Fibroblast of skin of right biceps (primary cell): Measurements from ENCODE around the gene LAMC3.

ENCODE experiments used
- DNase-seq: peaks from one replicate; pipeline ENCODE4 v3.0.0-alpha.2; 2013

LAMC3 gene

DNA sequence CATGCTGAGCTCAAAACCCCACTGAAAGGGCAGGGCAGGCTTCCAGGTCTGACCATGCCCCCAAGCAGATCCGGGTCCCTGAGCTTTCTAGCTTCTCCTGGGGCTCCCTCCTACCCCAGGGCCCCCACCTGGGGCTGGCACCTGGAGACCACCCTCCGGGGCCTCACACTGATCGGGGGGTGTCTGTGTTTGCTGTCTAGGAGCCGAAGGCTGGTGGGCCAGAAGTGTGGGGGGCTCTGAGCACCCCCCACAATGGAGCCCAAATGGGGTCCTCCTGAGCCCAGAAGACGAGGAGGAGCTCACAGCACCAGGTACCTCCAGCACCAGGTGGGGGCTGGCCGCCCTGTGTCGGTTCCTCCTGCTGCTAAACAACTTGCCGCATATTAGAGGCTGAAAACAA lies 39.8 kb downstream of the LAMC3 start:
- DNase-seq: no peak

DNA sequence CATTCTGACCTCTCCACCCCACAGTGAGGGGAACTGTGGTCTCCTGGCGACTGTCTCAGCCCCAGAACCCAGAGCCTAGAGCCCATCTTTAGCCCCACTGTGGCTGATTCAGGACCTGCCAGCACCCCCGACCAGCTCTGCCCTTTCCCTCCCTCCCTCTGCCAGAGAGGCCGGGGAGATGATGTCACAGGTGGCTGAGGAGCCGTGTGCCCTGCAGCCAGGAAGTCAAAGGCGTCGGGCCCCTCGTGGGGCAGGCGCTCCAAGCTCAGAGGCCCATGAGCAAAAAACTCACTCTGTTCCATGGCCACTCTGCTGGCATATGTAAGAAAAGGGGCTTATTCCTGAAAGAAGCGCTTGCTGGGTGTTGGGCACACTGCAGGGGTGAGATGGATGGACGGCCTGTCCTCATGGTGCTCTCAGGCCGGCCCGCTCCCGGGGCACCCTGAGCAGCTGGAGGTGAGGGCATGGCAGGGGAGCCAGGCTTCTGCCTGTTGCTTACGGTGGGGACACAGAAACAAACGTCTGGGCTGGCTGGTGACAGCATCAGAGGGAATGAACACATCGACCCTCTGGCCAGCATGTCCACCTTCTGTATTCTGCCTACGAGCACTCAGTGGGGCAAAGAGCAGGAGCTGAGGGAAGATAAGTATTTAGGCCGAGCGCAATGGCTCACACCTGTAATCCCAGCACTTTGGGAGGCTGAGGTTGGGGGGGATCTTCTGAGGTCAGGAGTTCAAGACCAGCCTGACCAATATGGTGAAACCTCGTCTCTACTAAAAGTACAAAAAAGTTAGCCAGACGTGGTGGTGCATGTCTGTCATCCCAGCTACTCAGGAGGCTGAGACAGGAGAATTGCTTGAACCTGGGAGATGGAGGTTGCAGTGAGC lies 41.1 kb downstream of the LAMC3 start:
- DNase-seq: no peak

DNA sequence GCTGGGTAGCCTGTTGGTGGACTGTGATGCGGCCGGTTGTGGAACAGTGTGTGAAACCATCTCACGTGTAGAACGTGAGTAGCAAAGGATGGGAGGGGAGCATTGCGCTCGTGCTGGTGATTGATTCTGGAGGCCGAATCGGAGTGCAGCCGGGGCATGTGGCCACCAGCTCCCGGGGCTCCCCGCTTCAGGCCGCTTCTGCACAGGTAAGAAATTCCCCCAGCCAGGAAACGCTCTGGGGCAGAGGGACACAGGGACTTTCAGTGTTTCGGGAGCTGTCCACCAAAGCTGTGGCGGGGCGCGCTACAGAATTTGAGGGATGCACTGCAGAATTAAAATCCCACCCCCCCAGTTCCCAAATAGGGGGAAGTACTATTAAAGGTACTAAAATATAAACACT lies 41.9 kb downstream of the LAMC3 start:
- no peak for DNase-seq

DNA sequence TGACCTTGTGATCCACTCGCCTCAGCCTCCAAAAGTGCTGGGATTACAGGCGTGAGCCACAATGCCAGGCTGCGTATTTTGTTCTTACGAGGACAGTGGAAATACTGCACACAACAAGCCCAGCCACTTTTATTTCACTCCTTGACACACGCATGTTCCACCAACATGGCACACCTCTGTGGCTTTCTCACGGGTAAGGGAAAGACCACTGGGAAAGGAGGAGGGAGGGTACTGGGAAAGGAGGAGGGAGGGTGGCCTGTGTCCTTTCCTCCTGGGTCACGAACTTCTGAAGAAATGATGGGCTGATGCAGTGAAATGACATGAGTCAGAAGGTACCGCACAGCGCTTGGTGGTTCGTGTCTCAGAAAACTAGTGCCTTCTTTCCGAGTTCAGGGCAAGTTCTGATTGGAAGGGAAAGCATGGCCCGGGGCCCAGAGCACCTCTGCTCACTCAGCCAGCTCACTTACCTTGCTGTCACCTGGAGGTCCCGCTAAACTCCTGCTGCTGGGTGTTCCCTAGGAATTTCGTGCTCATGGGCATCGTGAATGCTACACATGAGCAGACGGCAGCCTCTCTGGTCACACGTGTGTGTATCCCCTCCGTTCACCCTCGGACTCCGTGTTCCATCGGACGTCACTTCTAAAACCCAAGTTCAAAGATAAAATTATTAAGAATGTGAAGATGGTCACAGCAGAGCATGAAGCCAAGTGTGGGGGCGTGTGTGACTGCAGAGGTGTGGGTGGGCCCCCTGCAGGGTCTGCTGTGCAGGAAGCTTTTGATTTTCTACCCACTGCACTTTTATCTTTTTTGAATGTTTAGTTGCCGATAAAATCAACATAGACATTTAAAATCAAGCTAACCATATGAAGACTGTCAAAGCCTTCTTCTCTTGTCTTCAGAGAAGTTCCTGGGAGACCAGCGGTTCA lies 42.9 kb downstream of the LAMC3 start:
- DNase-seq: no peak

DNA sequence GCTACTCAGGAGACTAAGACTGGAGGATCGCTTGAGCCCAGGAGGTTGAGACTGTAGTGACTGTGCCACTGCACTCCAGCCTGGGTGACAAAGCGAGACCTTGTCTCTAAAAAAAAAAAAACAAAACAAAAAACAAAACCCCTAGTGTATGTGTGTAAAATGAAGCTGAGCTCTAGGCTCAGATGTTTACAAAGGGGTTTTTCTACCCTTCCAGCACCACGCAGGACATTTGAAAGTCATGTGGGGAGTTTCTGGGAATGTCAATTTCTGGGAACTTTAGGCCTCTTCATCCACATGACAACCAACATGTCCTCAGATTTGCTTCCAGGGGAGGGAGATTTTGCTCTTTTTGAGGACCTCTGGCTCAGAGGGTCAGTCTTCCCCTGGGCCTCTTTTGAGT lies 44.9 kb downstream of the LAMC3 start:
- DNase-seq: no peak

DNA sequence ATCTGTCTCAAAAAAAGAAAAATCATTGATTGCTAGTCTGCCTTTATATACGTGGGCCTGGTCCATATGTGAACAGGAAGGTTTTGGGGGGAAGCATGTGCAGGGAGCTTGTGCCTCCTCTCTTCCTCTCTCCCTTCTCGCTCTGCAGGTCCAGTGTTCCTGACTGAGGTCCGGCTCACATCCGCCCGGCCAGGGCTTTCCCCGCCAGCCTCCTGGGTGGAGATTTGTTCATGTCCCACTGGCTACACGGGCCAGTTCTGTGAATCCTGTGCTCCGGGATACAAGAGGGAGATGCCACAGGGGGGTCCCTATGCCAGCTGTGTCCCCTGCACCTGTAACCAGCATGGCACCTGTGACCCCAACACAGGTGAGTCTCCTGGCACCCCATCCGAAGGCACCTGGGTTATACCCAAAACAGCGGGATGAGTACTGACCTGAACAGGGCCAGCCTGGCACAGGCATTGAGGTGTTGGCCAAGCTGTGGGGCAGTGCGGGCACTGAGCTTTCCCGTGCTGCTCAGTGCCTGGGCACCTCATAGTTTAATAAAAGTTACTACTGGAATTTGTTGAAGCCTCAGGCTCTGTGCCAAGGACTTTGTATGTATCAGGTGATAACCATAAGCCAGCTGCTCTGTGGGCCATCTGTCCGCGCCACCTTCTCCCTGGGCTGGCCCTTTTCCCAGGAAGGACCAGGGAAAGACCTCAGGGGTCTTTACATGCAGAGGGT lies 48.0 kb downstream of the LAMC3 start:
- DNase-seq: no peak

DNA sequence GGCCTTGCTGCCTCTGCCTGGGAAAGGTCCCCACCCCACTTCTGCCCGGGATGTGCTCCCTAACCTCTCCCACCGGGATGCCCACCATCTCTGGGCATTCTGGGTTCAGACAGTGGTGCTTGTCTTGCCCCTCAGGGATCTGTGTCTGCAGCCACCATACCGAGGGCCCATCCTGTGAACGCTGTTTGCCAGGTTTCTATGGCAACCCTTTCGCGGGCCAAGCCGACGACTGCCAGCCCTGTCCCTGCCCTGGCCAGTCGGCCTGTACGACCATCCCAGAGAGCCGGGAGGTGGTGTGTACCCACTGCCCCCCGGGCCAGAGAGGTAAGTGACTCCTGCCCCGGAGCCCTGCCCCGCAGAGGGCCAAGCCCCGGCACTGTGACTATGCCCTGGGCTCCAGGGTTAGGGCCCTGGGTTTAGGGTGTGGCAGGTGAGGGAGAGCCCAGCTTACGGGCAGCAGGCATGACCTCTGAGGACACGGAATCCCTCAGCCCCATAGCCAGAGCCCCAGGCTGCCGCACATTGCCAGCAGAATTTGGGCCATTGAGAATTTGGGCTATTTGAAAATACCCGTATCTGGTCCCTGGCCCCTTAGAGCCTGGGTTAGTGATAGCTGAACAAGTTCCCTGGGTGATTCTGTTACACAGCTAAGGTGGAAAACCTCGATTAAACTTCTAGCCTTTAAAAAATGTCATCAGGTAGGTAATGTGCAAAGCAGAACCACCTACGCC lies 52.1 kb downstream of the LAMC3 start:
- no peak for DNase-seq

DNA sequence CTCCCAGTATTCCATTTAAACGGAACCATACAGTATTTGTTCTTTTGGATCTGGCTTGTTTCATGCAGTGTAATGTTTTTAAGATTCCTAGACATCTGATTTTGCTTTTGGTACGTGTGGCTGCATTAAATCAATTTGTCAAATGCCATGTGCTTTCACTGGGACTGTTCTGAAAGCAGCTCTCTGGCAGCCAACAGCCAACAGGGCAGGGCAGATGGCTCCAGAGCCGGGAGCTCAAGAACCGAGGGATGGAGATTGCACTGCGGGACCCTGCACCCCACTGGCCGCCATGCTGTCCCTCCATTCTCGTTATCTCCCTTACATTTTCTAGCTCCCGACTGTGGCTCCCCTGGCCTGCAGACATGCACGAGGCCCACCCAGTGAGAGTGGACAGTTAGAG lies 54.0 kb downstream of the LAMC3 start:
- no peak for DNase-seq

DNA sequence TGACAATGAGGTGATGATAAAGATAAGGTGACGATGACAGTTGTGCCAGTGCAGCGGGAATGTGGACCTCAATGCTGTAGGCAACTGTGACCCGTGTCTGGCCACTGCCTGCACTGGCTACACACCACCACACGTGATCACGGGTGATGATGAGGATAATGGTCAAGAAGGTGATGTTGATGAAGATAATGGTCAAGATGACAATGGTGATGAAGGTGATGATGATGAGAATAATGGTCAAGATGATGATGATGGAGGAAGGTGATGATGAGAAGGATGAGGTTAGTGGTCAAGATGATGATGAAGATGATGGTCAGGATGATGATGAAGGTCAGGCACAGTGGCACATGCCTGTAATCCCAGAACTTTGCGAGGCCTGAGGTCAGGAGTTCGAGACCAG lies 56.6 kb downstream of the LAMC3 start:
- no peak for DNase-seq

DNA sequence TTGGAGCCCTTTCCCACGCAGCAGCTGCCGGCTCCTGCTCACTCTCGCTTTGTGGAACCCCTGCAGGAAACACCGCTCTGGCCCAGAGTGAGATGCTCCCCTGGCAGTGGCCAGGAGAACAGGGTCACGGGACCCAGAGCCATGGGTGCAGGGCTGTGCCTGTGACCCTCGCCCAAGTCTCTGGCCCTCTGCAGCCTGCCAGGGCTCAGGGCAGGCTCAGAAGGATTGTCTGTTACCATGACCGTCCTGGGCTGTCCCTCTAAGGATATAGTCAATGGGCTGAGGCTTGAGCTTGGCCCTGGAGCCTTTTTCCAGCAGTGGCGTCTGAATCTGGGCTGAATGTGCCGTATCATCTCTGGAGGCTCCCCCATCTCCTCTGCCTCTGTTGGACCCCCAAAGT lies 58.7 kb downstream of the LAMC3 start:
- no peak for DNase-seq

DNA sequence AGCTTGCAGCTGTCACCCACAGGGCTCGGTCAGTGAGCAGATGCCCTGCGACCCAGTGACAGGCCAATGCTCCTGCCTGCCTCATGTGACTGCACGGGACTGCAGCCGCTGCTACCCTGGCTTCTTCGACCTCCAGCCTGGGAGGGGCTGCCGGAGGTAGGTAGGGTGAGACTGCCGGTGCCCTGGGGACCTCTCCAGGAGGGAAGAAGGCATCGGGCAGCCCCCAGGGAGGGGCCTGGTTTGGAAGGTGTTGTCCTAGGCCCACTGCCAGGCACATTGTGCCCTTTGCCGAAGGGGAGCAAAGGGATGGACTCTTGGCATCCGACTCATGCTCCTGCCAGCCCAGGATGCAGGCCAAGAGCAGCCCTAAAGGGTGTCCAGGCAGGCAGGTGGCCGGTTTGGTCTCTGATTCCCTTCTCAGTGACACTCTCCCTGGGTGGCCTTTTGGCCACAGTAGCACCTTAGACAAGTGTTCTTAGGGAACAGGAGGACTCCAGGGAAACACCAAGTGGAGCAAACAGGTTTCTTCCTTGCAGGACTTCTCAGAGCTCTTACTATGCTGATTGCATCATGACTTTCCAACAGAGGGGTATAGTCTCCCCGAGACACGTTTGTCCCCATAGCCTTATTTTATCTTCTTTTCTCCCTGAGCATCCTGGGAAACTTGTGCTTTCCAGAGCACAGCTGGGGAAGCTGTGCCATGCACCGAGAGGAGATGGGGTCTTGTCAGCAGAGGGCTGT lies 59.3 kb downstream of the LAMC3 start:
- no peak for DNase-seq

DNA sequence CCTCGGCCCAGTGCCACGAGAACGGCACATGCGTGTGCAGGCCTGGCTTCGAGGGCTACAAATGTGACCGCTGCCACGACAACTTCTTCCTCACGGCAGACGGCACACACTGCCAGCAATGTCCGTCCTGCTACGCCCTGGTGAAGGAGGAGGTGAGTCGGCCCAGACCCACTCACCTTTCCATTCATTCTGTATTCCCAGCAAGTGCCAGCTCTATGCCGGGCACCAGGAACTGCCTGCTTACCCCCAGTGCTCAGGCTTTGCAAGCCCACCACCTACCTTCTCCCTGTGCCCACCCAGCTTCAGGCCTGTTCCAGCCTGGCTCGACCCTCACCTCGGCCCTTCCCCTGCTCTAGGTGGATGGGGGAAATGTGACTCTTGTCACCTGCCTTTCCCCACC lies 60.7 kb downstream of the LAMC3 start:
- no peak for DNase-seq

DNA sequence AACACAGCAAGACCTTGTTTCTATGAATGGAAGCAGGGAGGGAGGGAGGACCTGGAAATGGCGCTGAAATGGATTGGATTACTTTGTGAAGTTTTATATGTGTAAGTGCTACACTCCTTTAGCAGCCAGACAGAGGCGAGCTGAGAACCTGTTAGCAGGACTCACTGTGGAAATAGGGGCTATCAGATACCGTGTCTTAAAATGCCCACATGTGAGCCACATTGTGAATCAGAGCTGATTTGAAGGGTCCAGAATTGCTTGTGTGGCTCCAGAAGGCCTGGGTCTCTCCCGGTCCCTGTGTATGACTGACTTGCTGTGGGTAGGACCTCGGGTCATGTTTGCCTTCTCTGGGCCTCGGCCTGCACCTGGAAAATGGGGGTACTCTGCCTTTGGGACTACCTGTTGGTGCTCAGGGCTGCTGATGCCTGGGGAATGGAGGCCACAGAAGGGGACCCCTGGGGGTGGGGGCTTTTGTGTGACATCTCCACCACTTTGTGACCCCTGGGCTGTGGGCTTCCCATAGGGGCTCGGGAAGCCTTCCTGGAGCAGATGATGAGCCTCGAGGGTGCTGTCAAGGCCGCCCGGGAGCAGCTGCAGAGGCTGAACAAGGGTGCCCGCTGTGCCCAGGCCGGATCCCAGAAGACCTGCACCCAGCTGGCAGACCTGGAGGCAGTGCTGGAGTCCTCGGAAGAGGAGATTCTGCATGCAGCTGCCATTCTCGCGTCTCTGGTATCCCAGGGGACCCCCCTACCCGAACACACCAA lies 63.3 kb downstream of the LAMC3 start:
- DNase-seq: no peak

DNA sequence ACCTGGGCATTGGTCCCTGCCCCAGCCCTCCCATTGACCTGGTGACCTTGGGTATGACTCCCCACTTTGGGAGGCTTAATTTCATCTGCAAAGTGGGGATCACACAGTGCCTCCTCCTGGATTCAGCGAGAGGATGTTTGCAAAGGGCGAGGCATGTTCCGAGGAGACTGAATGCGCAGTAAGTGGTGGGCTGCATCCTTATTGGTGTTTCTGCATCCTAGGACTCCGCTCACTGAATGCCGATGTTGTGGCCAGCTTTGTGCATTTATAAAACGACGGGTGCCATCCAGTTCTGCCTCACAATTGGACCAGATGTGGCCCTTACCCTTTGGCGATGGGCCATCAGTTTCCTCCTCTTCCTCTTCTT lies 63.9 kb downstream of the LAMC3 start:
- DNase-seq: no peak

DNA sequence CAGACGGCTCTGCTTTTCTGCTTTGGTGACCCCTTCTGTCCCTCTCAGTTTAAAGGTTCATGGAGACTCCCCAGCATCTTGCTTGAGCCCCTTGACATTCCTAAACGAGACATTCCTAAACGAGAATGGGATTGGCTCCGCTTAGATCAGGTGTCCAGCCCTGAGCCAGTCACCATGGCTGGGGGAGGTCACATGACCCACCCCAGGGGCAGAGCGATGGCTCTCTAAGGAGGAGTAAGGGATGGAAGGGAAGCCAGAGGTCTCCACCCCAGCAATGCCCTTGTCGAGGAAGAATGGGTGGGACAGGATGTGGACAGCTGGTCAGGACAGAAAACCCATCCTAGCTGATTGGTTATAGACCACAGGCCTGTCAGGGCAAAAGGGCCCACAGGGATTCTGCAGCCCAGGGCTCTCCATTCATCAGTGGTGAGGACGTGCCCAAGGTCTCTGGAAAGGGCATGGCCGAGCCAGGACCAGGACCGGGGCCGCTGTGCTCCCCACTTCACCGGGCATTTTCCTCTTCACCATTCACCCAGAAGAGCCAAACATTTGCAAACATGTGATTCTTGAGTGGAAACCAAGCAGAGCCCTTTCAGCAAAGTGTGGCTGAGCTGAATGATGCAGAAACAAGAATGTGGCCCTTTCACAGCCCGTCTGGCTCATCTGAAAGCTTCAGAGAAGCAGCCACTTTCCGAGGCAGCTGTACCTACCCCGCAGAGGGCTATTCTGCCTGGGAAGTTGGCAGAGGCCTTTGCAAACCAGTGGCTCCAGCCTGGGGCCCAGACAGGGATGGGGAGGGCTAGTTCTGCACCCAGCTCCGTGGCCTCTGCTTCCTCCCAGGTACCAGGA lies 67.6 kb downstream of the LAMC3 start:
- DNase-seq: no peak

DNA sequence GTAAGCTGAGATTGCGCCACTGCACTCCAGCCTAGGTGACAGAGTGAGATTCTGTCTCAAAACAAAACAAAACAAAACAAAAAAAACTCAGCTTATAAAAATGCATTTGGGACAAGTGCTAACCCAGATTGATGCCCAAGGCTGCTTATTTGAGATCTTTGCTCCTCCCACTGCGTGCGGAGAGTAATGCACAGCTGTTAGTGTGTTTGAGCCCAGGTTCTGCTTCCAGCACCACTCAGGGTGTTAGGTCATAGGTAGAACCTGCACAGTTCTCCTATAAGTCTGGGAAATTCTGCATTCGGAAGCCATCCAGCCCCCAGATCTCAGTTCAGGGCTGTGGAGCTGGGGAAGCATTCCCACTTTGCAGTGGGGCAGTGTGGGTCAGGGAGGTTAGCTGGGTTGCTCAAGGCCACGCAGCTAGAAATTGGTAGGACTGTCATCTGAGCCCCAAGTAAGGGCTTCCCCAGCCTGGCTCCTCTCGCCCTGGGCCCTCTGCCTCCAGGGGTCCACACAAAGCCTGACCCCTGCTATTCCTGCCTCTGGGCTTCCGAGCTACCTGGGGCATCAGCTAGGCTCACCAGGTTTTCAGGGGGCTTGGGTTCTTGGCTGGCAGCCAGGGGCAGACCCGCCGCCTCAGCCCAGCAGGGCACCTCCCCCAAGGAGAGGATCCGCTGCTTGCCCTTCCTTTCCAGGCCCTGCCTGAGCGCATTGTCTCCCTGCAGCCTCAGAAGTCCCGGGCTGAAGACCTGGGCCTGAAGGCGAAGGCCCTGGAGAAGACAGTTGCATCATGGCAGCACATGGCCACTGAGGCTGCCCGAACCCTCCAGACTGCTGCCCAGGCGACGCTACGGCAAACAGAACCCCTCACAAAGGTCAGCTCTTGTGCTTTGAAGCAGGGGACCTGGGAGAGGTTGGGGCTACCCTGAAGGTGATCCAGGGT lies 69.7 kb downstream of the LAMC3 start:
- no peak for DNase-seq

DNA sequence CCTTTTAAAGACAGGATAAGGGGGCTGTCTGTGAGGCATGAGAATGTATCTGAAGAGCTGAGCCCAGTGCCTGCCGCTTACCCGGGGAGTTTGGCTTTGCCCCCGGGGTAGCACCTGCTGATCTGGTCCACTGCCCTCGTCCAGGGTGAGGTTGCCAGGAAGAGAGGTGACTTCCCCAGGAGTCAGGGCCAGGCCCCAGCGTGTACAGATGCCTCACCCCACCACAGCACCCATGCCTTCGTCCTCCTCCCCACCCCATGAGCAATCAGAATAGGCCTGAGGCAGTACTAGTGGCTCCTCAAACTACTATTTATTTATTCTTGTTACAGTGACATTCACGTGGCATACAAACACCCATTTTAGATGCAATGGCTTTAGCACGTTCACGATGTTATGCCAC lies 71.6 kb downstream of the LAMC3 start:
- DNase-seq: no peak

DNA sequence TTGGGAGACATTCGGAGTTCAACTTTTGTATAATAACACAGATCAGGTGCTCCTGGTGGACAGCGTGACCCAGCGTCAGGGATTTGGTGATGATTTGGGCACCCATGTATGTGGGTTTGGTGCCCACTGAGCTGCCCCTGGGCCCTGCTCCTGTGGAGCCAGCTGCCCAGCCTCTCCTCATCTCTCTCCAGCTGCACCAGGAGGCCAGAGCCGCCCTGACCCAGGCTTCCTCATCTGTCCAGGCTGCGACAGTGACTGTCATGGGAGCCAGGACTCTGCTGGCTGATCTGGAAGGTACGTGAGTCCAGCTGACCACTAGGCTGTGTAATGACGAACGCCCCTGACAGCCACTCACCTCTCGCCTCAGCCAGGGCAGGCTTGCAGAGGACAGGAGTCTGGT lies 72.9 kb downstream of the LAMC3 start:
- DNase-seq: no peak
